Breast epithelium (tissue), 4 donors: ENCODE measurements around the gene SV2C. TPM values are rescaled to one million over a fixed set of nuclear protein-coding genes. Genes with fewer than 3 reads are reported as not detected.
A peak's percentile ranks its signal among the peaks of the same experiment; 100 is the strongest.

Experiments
- DNase-seq, 2 donors: peaks; one replicate each; pipeline ENCODE4 v3.0.0-alpha.2; 2019; ENCODE audit warnings: low spot score in 2 of 2
- H3K27ac ChIP-seq, 2 donors: fragments of 200-600 bp; sonication (generic) in 1 of 2; one replicate each; pipeline ENCODE4 v1.5.1; 2016 to 2019; ENCODE audit warnings: mild to moderate bottlenecking in 1 of 2
- H3K27me3 ChIP-seq, 2 donors: fragments of 200-600 bp; sonication (generic) in 1 of 2; one replicate each; pipeline versions ENCODE4 v1.5.1 to v1.6.0; 2017 to 2019; ENCODE audit warnings: control low read depth in 1 of 2, mild to moderate bottlenecking in 1 of 2
- H3K36me3 ChIP-seq: fragments of 200-600 bp; one replicate; pipeline ENCODE4 v1.5.1; 2019
- H3K4me1 ChIP-seq, 2 donors: fragments of 200-600 bp; sonication (generic); one replicate each; pipeline ENCODE4 v1.5.1; 2016 to 2019; ENCODE audit warnings: control low read depth in 1 of 2
- H3K4me3 ChIP-seq, 3 donors: fragments of 200-600 bp; sonication (generic); 1 replicate in 2 of 3; 2 replicates in 1 of 3; pipeline ENCODE4 v1.5.1; 2016 to 2019; ENCODE audit warnings: mild to moderate bottlenecking in 3 of 3, moderate library complexity in 2 of 3
- H3K9me3 ChIP-seq, 2 donors: fragments of 200-600 bp; sonication (generic) in 1 of 2; one replicate each; pipeline ENCODE4 v1.5.1; 2016 to 2019; ENCODE audit warnings: control low read depth in 1 of 2
- POLR2A ChIP-seq: fragments of 450-650 bp; IDR thresholded peaks from one replicate; pipeline ENCODE4 v1.6.1; 2016; ENCODE audit warnings: antibody characterized with exemption, mild to moderate bottlenecking, moderate library complexity
- POLR2AphosphoS5 ChIP-seq, 3 donors: sonication (generic); formaldehyde crosslinking; IDR thresholded peaks; one replicate each; pipeline ENCODE4 v1.6.1; 2017; ENCODE audit warnings: antibody characterized with exemption in 3 of 3
- intact Hi-C: fragments of 100-400 bp; cut with DNase I; formaldehyde crosslinking; loops from one replicate; pipeline ENCODE4 v1.15.1; 2023; ENCODE audit warnings: low total_unique reads
- total RNA-seq, 3 donors: library from RNA; depleted of rRNA; stranded (reverse); fragments of >200 nt; gene quantifications; one replicate each; pipeline ENCODE4 v1.1.0, GENCODE V29; 2016
- TF ChIP-seq, protein P1 (sequence below), 3 donors: fragments of 450-650 bp; IDR thresholded peaks; one replicate each; pipeline ENCODE4 v1.5.1; 2016 to 2017; ENCODE audit warnings: antibody characterized with exemption in 3 of 3, mild to moderate bottlenecking in 3 of 3, moderate library complexity in 3 of 3

The SV2C gene
- total RNA-seq, 3 donors from 2014 or later = 0.32 to 1.3 (median 0.59) TPM

DNA sequence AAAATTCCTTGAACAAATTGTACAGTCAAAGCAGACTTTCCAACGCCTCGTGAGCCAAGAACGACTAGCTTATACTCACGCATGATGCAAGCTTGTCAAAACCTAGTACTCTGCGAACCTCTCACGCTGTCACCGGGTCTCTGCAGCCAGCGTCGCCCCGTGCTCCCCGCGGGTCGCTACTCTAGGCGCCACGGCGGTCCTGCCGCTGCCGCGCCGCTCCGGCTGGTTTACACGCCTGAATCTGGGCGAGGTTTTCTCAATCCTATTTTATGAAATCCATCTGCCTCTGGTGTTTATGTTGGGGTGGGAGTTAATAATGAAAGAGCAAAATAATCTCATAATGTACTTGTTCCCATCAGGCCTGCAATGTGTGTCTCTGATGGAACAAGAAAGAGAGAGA, 90.9 kb downstream of the SV2C start:
- Histone ChIP-seq H3K27me3 (no peaks in the 10 kb centered on the region), H3K4me3 (no peak overlapping the region), H3K36me3 (no peaks in the 10 kb centered on the region), H3K4me1 (no peaks in the 10 kb centered on the region), H3K9me3 (no peaks in the 10 kb centered on the region), H3K27ac (no peak overlapping the region)
- DNase-seq = no peak
- TF ChIP-seq POLR2A = no peak
- TF ChIP-seq POLR2AphosphoS5 (IDR thresholded peaks at IDR 0.05) = no peak
- TF ChIP-seq, protein P1, sequence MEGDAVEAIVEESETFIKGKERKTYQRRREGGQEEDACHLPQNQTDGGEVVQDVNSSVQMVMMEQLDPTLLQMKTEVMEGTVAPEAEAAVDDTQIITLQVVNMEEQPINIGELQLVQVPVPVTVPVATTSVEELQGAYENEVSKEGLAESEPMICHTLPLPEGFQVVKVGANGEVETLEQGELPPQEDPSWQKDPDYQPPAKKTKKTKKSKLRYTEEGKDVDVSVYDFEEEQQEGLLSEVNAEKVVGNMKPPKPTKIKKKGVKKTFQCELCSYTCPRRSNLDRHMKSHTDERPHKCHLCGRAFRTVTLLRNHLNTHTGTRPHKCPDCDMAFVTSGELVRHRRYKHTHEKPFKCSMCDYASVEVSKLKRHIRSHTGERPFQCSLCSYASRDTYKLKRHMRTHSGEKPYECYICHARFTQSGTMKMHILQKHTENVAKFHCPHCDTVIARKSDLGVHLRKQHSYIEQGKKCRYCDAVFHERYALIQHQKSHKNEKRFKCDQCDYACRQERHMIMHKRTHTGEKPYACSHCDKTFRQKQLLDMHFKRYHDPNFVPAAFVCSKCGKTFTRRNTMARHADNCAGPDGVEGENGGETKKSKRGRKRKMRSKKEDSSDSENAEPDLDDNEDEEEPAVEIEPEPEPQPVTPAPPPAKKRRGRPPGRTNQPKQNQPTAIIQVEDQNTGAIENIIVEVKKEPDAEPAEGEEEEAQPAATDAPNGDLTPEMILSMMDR (IDR thresholded peaks at IDR 0.05) = no peak
- intact Hi-C loops = no loop called here

DNA sequence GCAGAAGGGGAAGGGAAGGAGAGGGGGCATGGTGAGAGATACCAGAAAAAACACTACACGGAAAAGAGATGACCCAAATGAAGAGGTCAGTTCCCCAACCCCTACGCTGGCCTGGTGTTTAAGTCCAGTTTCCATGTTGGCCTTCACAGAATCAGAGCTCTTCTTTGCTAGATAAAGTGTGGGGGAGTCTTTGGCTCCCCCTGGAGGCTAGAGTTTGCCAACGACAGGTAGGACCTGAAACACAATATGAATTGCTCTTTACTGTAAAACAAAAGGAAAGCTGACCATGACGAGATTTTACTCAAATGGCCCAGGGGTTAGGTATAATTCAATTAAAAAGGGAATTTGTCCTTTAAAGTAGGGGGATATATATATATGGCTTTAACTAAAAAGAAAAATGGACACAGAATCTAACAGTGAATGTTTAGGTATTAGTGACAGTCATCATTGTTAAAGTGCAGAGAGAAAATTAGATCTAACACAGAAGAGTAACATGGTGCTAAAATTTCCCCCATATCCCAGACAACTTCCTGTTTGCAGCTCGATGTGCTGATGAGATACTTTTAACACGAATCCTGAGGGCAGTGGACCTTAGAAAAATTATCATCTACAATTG, 92.0 kb downstream of the SV2C start:
- Histone ChIP-seq H3K27ac (no peak overlapping the region), H3K27me3 (no peaks in the 10 kb centered on the region), H3K36me3 (no peaks in the 10 kb centered on the region), H3K4me1 (no peaks in the 10 kb centered on the region), H3K4me3 (no peak overlapping the region), H3K9me3 (no peaks in the 10 kb centered on the region)
- DNase-seq = no peak
- TF ChIP-seq, protein P1 (IDR thresholded peaks at IDR 0.05) = peak in 2 of 3 donors; percentile 53 to 69
- TF ChIP-seq POLR2AphosphoS5 (IDR thresholded peaks at IDR 0.05) = no peak
- intact Hi-C loops = no loop called here

DNA sequence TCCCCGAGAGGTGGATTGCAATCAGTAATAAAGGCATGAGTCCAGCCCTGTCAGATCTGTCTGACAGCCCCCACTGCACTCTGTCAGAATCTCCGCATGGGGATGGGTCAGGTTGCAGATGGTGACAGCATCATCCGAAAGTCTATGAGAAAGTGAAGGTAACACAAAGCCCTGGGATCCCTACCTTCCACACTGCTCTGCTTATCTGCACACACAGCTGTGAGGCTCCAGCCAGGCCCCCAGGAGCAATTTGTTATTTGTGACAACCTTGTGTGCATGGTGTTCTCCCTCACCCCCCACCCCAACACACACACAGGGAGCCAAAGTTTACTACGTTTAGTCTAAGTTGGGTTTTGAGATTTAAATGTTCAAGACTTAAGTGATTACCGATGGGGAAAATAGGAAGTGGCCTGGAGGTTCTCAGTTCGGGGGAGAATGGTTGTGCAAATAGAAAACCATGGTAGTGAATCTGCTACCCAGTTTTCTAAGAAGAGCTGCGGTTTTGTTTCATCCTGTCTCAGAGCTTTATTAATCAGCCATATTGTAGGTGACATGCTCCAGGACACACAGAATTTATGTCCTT, 92.7 kb downstream of the SV2C start:
- no peaks in the 10 kb centered on the region for H3K27me3 ChIP-seq
- TF ChIP-seq POLR2A (no peak), POLR2AphosphoS5 (IDR thresholded peaks at IDR 0.05) (no peak)
- TF ChIP-seq, protein P1 (IDR thresholded peaks at IDR 0.05) = no peak
- no peak overlapping the region for H3K27ac ChIP-seq
- DNase-seq = no peak
- H3K9me3 ChIP-seq = no peaks in the 10 kb centered on the region
- H3K36me3 ChIP-seq = no peaks in the 10 kb centered on the region
- H3K4me3 ChIP-seq = no peak overlapping the region
- H3K4me1 ChIP-seq = no peaks in the 10 kb centered on the region
- intact Hi-C loops = no loop called here

DNA sequence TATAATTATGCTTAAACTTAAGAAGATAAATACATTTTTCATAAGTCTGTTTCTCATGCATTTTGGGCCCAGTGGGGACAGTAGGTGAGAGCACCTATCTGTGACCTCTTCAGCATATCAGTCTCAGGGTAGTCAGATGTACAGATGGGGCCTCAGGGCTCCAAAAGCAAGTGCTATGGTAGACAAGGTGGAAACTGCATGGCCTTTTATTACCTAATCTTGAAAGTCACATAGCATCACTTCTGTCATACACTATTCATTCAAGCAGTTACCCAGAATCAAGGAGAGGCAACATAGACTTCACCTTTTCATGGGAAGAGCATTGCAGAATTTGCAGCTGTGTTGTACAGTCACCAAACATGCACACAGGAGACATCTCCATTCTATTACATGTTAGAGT, 94.8 kb downstream of the SV2C start:
- no peaks in the 10 kb centered on the region for H3K36me3 ChIP-seq
- H3K4me3 ChIP-seq = no peak overlapping the region
- H3K9me3 ChIP-seq = no peaks in the 10 kb centered on the region
- TF ChIP-seq, protein P1 (IDR thresholded peaks at IDR 0.05) = no peak
- TF ChIP-seq POLR2A = no peak
- TF ChIP-seq POLR2AphosphoS5 (IDR thresholded peaks at IDR 0.05) = no peak
- intact Hi-C loops = no loop called here
- H3K27ac ChIP-seq = no peak overlapping the region
- H3K4me1 ChIP-seq = no peaks in the 10 kb centered on the region
- no peak for DNase-seq
- H3K27me3 ChIP-seq = no peaks in the 10 kb centered on the region

DNA sequence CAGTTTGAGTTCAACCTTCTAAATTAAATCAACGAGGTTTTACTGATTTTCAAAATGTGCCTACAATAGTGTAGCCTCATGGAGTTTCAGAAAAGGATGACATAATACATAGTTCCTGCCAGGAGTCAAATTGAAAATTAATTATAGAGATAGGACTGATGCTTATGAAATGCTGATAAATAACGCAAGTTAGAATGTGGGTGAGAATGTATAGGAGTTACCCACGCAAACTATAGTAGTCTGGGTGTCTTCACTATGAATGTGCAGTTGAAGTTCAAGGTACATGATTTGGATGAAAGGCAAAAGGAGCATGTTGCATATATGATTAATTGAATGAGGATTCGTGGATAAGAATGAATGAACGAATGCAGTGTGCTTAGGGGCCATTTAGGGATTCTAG, 95.7 kb downstream of the SV2C start:
- no peaks in the 10 kb centered on the region for H3K9me3 ChIP-seq
- H3K4me1 ChIP-seq = no peaks in the 10 kb centered on the region
- no peak overlapping the region for H3K4me3 ChIP-seq
- H3K27me3 ChIP-seq = no peaks in the 10 kb centered on the region
- TF ChIP-seq, protein P1 (IDR thresholded peaks at IDR 0.05) = no peak
- no peak for TF ChIP-seq POLR2AphosphoS5 (IDR thresholded peaks at IDR 0.05)
- TF ChIP-seq POLR2A = no peak
- no peaks in the 10 kb centered on the region for H3K36me3 ChIP-seq
- no peak overlapping the region for H3K27ac ChIP-seq
- no peak for DNase-seq
- intact Hi-C loops = no loop called here
